Fibroblast of skin of right biceps (primary cell): ENCODE data around the gene SLC9C1.

ENCODE experiments used
- DNase-seq: peaks from one replicate; pipeline ENCODE4 v3.0.0-alpha.2; 2013

Gene SLC9C1

GRCh38 chr3:112129925-112130637 lies 163.9 kb downstream of the SLC9C1 start:
- DNase-seq: no peak

GRCh38 chr3:112128843-112129727 lies 164.9 kb downstream of the SLC9C1 start:
- DNase-seq: no peak

- DNase-seq: no peak
Observed at GRCh38 chr3:112127522-112128494, 166.2 kb downstream of the SLC9C1 start.

GRCh38 chr3:112126511-112126911 lies 167.5 kb downstream of the SLC9C1 start:
- peak; percentile 28 for DNase-seq

GRCh38 chr3:112124907-112125607 lies 169.0 kb downstream of the SLC9C1 start:
- DNase-seq: no peak

DNA sequence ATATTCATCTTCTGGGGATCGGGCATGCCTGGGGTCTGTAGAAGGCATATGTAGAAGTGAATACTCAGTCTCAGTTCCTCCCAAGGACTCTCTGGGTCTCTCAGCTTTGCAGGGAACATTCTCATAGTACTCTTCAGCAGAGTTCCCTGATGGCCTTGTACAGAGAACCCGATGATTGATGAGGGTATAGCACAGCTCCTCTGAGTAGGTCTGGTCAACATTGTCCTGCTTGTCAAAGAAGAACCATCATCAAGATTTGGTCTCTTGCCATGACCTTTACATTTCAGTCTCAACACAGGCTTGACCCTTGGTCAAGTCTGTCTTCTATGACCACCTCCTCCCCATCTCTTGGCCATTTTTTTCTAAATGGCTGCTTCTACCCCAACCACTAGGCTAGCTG lies 170.5 kb downstream of the SLC9C1 start:
- no peak for DNase-seq

DNA sequence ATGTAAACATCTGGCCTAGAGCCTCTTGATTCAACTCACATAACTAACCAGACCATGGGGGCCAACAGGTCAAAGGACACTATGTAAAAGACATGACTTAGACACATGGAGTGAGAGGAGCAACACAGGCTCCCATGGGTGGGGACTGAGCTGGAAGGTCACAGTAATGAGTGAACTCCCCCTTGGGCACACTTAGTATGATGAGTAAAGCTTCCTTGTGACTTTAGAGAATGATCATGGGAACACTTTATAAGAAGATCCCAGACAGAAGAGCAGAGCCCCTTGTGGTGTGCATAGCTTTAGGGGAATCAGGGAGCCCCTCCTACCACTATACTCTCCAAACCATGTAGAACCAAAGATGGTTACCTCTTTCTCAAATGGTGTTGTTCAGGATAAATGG lies 171.1 kb downstream of the SLC9C1 start:
- no peak for DNase-seq

DNA sequence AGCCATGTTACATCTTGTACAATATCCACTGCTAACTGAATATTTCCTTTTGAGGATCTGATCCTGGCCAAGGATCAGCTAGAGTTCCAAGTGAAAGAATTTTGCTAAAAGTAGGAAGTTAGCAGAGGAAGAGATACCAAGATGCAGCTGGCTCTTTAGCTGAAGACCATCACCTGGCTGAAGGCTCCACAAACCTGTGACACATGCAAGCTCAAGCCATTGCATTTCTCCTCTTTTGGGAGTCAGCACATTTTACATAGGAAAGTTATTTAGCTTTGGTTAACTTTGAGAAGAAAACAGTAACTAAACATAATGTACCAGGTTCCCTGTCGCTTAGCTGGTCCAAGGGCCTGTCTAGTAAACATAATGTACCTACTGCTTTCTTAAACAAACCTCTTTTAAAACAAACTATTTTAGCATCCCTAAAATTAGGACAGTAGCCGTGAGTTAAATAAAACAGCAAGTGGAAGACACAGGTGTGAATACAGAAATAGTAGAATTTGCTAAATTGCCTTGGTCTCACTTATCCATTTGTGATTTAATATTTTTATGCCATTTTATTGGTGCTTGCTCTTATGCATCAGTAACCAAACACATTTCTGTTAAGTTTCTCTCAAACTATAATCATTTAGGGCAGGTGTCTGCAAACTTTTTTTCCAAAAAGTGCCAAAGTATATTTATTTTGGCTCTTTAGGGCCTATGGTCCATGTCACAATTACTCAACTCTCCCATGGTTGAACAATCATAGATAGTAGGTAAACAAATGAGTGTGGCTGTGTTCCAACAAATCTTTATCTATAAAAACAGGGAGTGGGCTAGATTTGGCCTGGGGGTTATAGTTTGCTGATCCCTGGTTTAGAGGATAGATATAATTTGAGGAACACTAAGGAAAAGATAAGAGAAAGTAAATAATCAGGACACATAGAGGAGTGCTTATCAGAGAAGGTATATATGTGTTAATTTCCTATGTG lies 172.2 kb downstream of the SLC9C1 start:
- DNase-seq: no peak

GRCh38 chr3:112119962-112120836 lies 173.8 kb downstream of the SLC9C1 start:
- no peak for DNase-seq

- no peak for DNase-seq
Observed at GRCh38 chr3:112117841-112118571, 176.0 kb downstream of the SLC9C1 start.

DNA sequence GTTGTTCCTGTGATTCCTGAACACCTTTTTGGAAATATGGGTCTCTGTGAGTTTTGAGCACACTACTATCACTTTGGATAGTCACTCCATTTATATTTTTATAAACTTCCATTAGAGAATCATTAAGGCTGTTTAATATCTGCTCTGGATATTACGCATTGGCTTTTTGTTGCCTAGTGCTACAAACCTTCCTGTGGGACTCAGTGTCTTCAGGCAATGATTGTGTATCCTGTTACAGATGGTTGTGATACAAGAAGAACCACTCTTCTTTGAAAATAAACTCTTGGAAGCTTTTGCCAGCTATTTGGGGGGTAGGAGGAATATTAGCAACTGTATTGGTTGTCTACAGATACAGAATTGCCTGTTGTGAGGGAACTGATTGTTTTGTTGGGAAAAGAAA lies 176.6 kb downstream of the SLC9C1 start:
- no peak for DNase-seq

DNA sequence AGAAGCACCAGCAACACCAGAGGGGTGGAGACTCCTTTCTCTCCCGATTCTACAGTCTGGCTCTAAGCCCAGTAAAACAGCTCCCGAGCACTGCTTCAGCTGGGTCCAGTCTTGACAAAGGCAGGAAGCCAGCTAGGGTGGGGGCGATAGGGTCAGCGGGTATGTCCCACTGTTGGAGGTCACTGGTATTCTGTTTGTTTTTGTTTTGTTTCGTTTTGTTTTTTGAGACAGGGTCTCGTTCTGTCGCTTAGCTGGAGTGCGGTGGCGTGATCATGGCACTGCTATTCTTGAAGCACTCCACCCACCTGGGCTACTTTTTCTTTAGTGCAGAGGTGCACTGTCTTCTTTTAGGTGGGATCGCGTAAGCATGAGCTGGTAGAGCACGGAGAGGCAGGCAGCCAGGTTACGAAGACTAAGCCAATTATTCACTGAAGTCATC lies 177.2 kb downstream of the SLC9C1 start:
- no peak for DNase-seq

GRCh38 chr3:112115806-112116383 lies 178.1 kb downstream of the SLC9C1 start:
- no peak for DNase-seq

DNA sequence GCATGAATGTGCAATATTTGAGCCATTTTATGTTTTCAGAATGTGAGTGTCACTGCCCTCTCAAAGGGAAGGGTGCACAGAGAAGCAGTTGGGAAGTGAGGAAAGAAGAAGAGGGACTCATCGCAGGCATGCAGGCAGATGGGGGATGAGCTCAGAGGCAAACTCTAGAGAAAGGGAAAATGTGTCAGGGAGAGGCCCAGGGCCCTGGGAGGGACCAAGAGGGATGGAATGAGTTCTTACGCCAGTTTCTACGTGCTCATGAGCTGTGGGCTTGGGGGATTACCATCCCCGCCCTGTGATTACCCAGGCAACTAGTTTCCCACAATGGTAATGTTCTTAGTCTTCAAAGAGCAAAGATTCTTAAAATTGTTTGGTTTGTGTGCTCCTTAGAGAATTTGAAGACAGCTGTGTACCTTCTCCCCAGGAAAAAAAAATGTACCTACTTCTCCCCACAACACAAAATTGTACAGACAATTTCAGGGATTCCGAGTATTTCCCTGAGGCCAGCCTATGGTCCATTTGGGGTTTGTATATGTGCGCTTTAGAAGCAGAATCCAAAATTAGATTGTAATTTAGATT lies 178.8 kb downstream of the SLC9C1 start:
- no peak for DNase-seq

- no peak for DNase-seq
Observed at GRCh38 chr3:112114576-112115160, 179.3 kb downstream of the SLC9C1 start.

GRCh38 chr3:112111785-112112402 lies 182.1 kb downstream of the SLC9C1 start:
- DNase-seq: peak; percentile 59

GRCh38 chr3:112109322-112109721 lies 184.7 kb downstream of the SLC9C1 start:
- no peak for DNase-seq

- DNase-seq: no peak
Observed at GRCh38 chr3:112104774-112105173, 189.2 kb downstream of the SLC9C1 start.
